A673 (cell line): ENCODE results near the gene WDR7.

ENCODE experiments used
- CTCF ChIP-seq: fragments of 300-800, 200-600 bp; sonication (generic); conservative IDR thresholded peaks from 2 replicates; pipeline ENCODE4 v1.5.1; 2017; ENCODE audit warnings: low read depth, mild to moderate bottlenecking, antibody characterized with exemption, low read length, moderate library complexity, mixed read lengths
- EZH2 ChIP-seq: fragments of 200-600 bp; sonication (generic); IDR thresholded peaks from 2 replicates; pipeline ENCODE4 v1.6.1; 2017; ENCODE audit warnings: borderline replicate concordance, low read depth, mild to moderate bottlenecking, mixed read lengths, antibody characterized with exemption, low read length; ENCODE audit not compliant: poor library complexity, severe bottlenecking

GRCh38 chr18:56929886-56930285, 278.7 kb downstream of the WDR7 start:
- no peak for TF ChIP-seq CTCF
- TF ChIP-seq EZH2: no peak
